Testis (tissue), 3 donors: ENCODE results near the gene SERTAD4. TPM values are rescaled to one million over a fixed set of nuclear protein-coding genes. Genes with fewer than 3 reads are reported as not detected.

Source experiments
- DNase-seq: peaks from one replicate; pipeline ENCODE4 v3.0.0-alpha.2; 2019
- H3K27ac ChIP-seq, 2 donors: fragments of 200-600 bp; sonication (generic); one replicate each; pipeline ENCODE4 v1.5.1; 2019
- H3K27me3 ChIP-seq: fragments of 200-600 bp; sonication (generic); one replicate; pipeline ENCODE4 v1.5.1; 2019
- H3K36me3 ChIP-seq: fragments of 200-600 bp; sonication (generic); one replicate; pipeline ENCODE4 v1.5.1; 2017; ENCODE audit warnings: low read depth; ENCODE audit errors: missing control alignments
- H3K4me1 ChIP-seq: fragments of 200-600 bp; sonication (generic); one replicate; pipeline ENCODE4 v1.5.1; 2019
- H3K4me3 ChIP-seq, 2 donors: fragments of 200-600 bp; sonication (generic); one replicate each; pipeline ENCODE4 v1.5.1; 2017 to 2019
- H3K9me3 ChIP-seq: fragments of 200-600 bp; sonication (generic); one replicate; pipeline ENCODE4 v1.5.1; 2017
- CTCF ChIP-seq, 3 experiments: fragments of 450-650 bp in 2 of 3; fragments of 200-600 bp in 1 of 3; sonication (generic) in 1 of 3; IDR thresholded peaks; one replicate each; pipeline ENCODE4 v1.5.1; 2016 to 2019; ENCODE audit warnings: antibody characterized with exemption in 3 of 3, mild to moderate bottlenecking in 2 of 3, moderate library complexity in 1 of 3
- POLR2A ChIP-seq: fragments of 450-650 bp; IDR thresholded peaks from one replicate; pipeline ENCODE4 v1.6.1; 2017; ENCODE audit warnings: antibody characterized with exemption, mild to moderate bottlenecking, moderate library complexity
- WGBS, 2 donors: methylation state at CpG; one replicate each; pipeline ENCODE4 v1.1.5; 2018; 5-methylcytosine and 5-hydroxymethylcytosine counted together
- intact Hi-C: fragments of 100-400 bp; cut with DNase I; formaldehyde crosslinking; loops from one replicate; pipeline ENCODE4 v1.15.1; 2023; ENCODE audit warnings: low total_unique reads
- polyA plus RNA-seq: library from polyadenylated mRNA; stranded (reverse); fragments of 350-450 nt; fragmentation: Illumina TruSeq; extraction: RNeasy Lipid Tissue Mini Kit (QIAGEN cat#74804); gene quantifications from one replicate; pipeline ENCODE4 v1.2.3, GENCODE V29; 2014; ENCODE audit warnings: low read depth, low replicate concordance; ENCODE audit not compliant: insufficient read depth
- total RNA-seq, 2 donors: library from RNA; depleted of rRNA; stranded (reverse); fragments of >200 nt; gene quantifications; one replicate each; pipeline ENCODE4 v1.2.3, GENCODE V29; 2016

The SERTAD4 gene
- total and polyA plus RNA-seq, 3 donors from 2014 or later: 1.1 to 1.9 (median 1.1) TPM

DNA sequence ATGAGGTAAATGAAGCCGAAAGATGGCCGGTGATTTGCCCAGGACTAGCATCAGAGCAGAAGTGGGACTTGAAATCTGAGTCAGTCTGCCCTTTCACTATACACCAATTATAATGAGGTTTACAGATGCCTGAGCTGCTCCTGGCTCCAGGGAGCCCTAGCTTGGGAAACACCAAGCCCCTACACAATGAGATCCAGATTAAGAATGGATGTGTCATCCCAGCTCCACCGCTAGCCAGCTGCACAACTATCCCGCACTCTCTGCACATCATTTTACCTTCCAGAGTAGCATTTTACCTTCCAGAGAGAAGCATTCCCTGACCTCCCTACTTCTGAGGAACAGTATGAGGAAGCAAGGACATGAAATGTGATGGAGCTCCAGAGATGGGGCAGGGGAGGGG lies 27.0 kb downstream of the SERTAD4 start:
- H3K27me3 ChIP-seq: no peaks in the 10 kb centered on the region
- 63 to 79% methylated on average over 3 to 4 of the region's 4 CpGs for WGBS, 2 donors
- H3K36me3 ChIP-seq: no peaks in the 10 kb centered on the region
- no peaks in the 10 kb centered on the region for H3K9me3 ChIP-seq
- no peak for TF ChIP-seq POLR2A
- TF ChIP-seq CTCF (IDR thresholded peaks at IDR 0.05): no peak
- intact Hi-C loops: no loop called here
- H3K4me1 ChIP-seq: peaks cover 10% of the 10 kb centered on the region
- H3K27ac ChIP-seq: no peak overlapping the region
- DNase-seq: no peak
- no peak overlapping the region for H3K4me3 ChIP-seq

DNA sequence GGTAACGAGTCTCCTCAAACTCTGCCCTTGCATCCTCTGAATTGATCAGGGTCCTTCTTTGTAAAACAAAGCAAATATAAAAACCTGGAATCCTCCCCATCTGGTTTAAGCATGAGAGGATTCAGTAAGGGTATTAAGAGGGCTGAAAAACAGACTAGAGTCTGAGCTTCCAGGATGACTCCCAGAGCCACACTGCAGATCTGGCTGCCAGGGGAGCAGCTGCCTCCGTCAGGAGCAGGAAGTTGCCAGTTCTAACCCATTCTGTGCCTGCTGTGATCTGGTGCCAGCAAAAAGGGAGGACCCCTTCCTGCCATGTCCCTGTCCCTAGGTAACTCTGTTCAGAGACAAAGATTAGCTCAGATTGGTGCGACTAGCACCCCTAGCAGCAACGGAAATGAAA lies 27.5 kb downstream of the SERTAD4 start:
- WGBS, 2 donors: 76 to 79% methylated on average over 3 to 4 of the region's 4 CpGs
- H3K4me1 ChIP-seq: peaks cover 10% of the 10 kb centered on the region
- no peak overlapping the region for H3K27ac ChIP-seq
- no peak for DNase-seq
- intact Hi-C loops: no loop called here
- no peaks in the 10 kb centered on the region for H3K27me3 ChIP-seq
- no peaks in the 10 kb centered on the region for H3K36me3 ChIP-seq
- H3K4me3 ChIP-seq: no peak overlapping the region
- no peak for TF ChIP-seq POLR2A
- TF ChIP-seq CTCF (IDR thresholded peaks at IDR 0.05): no peak
- no peaks in the 10 kb centered on the region for H3K9me3 ChIP-seq

DNA sequence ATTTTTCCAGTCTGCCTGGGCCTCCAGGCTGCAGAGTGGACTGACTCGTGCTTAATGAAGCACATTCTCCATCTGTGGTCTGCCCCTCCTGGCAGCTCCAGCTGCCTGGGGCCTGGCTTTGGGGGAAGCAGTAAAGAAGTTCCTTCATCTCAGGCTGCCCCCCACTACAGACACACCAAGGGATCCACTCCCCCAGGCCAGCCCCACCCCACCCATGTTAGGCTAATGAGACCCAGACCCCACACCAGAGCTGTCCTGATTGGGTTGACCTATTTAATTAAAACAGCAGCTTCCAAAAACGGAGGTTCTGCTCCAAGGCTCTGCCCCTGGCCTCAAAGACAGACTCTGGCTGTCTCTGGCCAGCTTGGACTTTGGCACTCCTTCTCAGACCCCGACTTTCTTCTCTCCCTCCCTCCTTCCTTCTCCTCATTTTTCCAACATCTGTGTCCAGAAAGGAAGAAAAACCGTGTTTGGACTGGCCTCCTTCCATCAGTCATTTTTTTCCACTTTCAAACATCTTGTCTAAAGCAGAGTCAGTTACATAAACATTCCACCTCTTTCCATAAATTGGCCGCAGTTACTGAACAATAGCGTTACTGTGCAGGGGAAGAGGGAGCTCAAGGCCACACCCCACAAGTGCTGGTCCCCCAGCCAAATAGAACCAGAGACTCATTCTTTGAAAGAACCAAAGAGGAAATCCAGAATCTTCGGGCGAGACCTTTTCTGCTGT lies 29.7 kb downstream of the SERTAD4 start:
- TF ChIP-seq CTCF (IDR thresholded peaks at IDR 0.05) (no peak), POLR2A (no peak)
- DNase-seq: peak; percentile 33
- peak overlapping the region in 1 of 2 donors; percentile 6 for H3K27ac ChIP-seq
- no peaks in the 10 kb centered on the region for H3K9me3 ChIP-seq
- no peaks in the 10 kb centered on the region for H3K36me3 ChIP-seq
- H3K27me3 ChIP-seq: no peaks in the 10 kb centered on the region
- intact Hi-C loops: no loop called here
- 28 to 34% methylated on average over 8 of the region's 8 CpGs for WGBS, 2 donors
- H3K4me1 ChIP-seq: peaks cover 10% of the 10 kb centered on the region
- H3K4me3 ChIP-seq: no peak overlapping the region

DNA sequence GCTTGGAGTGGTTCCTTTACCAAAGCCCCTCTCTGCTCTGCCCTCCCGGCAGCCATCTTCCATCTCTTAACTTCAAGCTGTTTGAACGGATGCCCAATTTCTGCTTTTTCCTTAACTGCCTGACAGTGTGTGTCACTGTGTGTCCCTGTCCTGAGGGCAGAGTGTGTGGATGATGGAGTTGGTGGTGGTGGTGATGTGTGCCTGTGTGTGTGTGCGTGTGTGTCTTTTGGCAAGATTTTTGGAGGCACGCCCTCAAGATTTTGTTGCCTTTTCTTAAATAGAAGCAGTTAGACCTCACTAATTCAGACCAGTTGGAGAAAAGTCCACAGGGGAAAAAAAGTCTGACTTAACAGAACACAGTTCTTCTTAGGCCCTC lies 30.3 kb downstream of the SERTAD4 start:
- intact Hi-C loops: no loop called here
- Histone ChIP-seq H3K27me3 (no peaks in the 10 kb centered on the region), H3K27ac (peak overlapping the region in 1 of 2 donors; percentile 6), H3K4me1 (peaks cover 10% of the 10 kb centered on the region), H3K4me3 (no peak overlapping the region), H3K9me3 (no peaks in the 10 kb centered on the region), H3K36me3 (no peaks in the 10 kb centered on the region)
- peak; percentile 25 for DNase-seq
- WGBS, 2 donors: 51 to 60% methylated on average over 4 of the region's 4 CpGs
- TF ChIP-seq POLR2A: no peak
- no peak for TF ChIP-seq CTCF (IDR thresholded peaks at IDR 0.05)

DNA sequence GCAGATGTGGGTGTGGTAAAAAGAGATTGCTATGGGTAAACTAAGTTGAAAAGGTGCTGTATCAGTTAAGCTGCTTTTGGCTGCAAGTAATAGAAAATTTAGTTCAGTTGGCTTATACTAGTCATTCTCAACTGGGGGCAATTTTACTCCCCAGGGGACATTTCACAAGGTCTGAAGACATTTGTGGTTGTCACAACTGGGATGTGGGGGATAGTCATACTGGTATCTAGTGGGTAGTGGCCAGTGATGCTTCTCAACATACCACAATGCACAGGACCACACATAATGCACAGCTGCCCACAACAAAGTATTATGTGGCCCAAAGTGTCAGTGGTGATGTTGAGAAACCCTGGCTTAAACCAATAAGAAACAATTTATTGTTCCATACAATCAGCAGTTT lies 31.4 kb downstream of the SERTAD4 start:
- Histone ChIP-seq H3K4me3 (no peak overlapping the region), H3K4me1 (peaks cover 10% of the 10 kb centered on the region), H3K36me3 (no peaks in the 10 kb centered on the region), H3K27ac (no peak overlapping the region), H3K9me3 (no peaks in the 10 kb centered on the region), H3K27me3 (no peaks in the 10 kb centered on the region)
- DNase-seq: no peak
- intact Hi-C loops: no loop called here
- TF ChIP-seq CTCF (IDR thresholded peaks at IDR 0.05) (no peak), POLR2A (no peak)
